DMS79 (cell line): Measurements from ENCODE around the gene CPT1C.

ENCODE experiments used
- DNase-seq: peaks from one replicate; lab custom pipeline; 2025; lab: John Stamatoyannopoulos, UW

CPT1C gene

DNA sequence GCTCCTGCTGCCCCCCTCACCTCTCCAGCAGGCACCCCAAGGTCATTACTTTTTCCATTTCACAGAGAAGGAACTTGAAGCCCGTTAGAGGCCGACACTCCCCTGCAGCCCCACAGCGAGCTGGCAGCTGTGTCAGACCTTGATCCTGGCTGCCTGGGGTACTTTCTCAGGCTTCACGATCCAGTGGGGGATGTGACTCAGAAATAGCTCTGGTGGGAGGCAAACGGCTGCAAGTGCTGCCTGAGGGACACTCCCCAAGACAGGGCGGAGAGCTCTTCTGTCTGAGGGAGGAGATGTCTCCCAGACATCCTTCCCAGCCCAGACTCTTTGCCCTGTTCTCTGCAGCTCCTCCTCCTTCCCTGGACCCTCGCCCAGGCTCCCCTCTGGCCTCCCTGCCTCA is 67.4 kb downstream of the CPT1C start:
- DNase-seq = no peak

DNA sequence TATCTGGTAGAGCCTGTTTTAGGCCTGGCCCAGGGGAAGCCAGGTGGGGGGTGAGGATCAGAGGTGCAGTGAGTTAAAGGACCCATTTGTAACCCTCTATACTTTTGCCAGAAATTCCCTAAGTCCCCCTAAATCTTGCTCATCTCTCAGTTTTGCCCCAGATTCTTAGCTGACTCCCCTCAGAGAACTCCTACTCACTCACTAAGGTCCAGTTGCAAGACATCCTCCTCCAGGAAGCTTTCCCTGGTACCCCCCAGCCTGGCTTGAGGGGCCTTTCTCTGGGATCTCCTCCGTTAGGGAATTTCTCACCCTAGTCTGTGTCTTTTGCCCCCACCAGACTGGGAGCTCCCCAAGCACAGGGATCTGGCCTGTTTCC is 70.3 kb downstream of the CPT1C start:
- no peak for DNase-seq

DNA sequence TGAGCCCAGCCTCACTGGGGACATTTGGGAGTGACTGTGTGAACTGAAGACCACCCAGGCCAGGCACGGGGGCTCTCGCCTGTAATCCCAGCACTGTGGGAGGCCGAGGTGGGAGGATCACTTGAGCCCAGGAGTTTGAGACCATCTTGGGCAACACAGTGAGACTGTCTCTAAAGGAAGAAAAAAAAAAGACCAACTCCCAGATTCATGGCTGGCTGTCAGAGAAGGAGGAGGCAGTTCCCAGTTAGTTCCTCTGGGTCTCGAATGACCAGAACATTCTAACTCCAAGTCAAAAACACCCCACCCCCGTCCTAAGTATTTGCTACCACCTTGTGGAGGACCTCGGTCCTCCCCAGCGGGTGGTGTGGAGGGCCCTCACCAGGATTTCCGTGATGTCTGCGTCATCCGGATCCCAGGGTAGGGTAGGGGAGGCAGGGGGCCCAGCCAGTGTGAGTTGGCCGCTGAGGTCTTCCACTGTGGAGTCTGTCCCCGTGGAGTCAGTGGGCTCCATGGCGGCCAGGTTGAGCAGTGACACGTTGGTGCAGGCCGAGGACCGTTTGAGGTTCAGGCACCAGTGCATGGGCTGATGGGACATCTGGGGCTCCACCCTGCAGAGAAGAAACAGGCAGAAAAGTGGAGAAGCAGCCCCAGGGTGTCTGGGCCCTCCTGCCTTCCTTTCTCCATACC is 70.9 kb downstream of the CPT1C start:
- DNase-seq = no peak

DNA sequence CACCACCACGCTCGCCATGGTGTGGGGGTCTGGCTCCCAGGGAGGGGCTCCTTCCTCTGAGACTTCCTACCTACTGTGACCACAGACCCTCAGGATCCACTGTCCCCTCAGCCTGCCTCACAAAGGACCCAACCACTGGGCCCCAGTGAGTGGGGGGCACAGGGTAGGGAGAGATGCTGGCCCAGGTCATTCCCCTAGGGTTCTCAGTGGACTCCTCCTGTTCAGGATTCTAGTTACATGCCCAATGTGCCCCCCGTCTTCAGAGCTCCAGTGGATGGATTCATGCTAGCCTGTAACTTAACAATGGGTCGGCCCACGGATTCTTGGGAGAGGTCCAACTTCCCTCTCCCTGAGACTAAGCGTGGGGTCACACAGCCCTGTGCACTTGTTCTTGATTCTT is 72.3 kb downstream of the CPT1C start, which contains the start of gene TSKS:
Gene TSKS (minus strand): TSS at position 77 of the 400 bp plus-strand sequence. CDS start 59 bp downstream, at position 18.
- no peak for DNase-seq
